Naive B cell (primary cell): ENCODE results near the gene DNASE1L2. TPM values are rescaled to one million over a fixed set of nuclear protein-coding genes. Genes with fewer than 3 reads are reported as not detected.
A peak's percentile ranks its signal among the peaks of the same experiment; 100 is the strongest.

Experiments
- ATAC-seq, 2 donors: fragments of 150-1000 bp; cut with Tn5 transposase; 2 replicates each; pipeline ENCODE4 v1.10.0; 2021; ENCODE audit warnings: low read depth in 2 of 2, mild to moderate bottlenecking in 2 of 2, moderate library complexity in 2 of 2
- DNase-seq: peaks from one replicate; pipeline ENCODE4 v3.0.0; 2022
- H3K27ac Mint-ChIP-seq, 6 donors: one replicate each; pipeline ENCODE4 v1.8.0; 2020 to 2022; ENCODE audit warnings: mild to moderate bottlenecking in 6 of 6, mixed read lengths in 6 of 6, moderate library complexity in 5 of 6, inconsistent platforms in 2 of 6
- H3K27me3 Mint-ChIP-seq, 3 donors: one replicate each; pipeline ENCODE4 v1.8.0; 2021 to 2022; ENCODE audit warnings: mixed read lengths in 3 of 3, mild to moderate bottlenecking in 1 of 3
- H3K36me3 Mint-ChIP-seq, 2 donors: one replicate each; pipeline ENCODE4 v1.8.0; 2020 to 2022; ENCODE audit warnings: mixed read lengths in 2 of 2, inconsistent platforms in 1 of 2, mild to moderate bottlenecking in 1 of 2
- H3K4me1 Mint-ChIP-seq, 3 donors: one replicate each; pipeline ENCODE4 v1.8.0; 2020 to 2022; ENCODE audit warnings: mixed read lengths in 3 of 3, inconsistent platforms in 1 of 3, mild to moderate bottlenecking in 1 of 3, moderate library complexity in 1 of 3
- H3K4me3 Mint-ChIP-seq, 8 donors: one replicate each; pipeline ENCODE4 v1.8.0; 2020 to 2022; ENCODE audit warnings: mild to moderate bottlenecking in 8 of 8, mixed read lengths in 8 of 8, moderate library complexity in 8 of 8, inconsistent platforms in 2 of 8
- H3K9me3 Mint-ChIP-seq, 7 donors: one replicate each; pipeline ENCODE4 v1.8.0; 2020 to 2022; ENCODE audit warnings: mixed read lengths in 7 of 7, mild to moderate bottlenecking in 5 of 7, inconsistent platforms in 2 of 7, moderate library complexity in 1 of 7
- polyA plus RNA-seq, 6 donors: library from polyadenylated mRNA; unstranded; fragments of 300-500 nt; fragmentation: Illumina TruSeq; gene quantifications; one replicate each; pipeline ENCODE4 v1.2.3, GENCODE V29; 2021; ENCODE audit warnings: low read depth in 6 of 6

Gene DNASE1L2
- polyA plus RNA-seq, 6 donors from 2014 or later: 0.30 TPM; not detected in 5

- no peaks in the 10 kb centered on the region for H3K9me3 Mint-ChIP-seq
- H3K4me3 Mint-ChIP-seq: no peak overlapping the region
- DNase-seq (no peak), ATAC-seq (no peak)
- H3K36me3 Mint-ChIP-seq: no peaks in the 10 kb centered on the region
- H3K4me1 Mint-ChIP-seq: peaks cover 0 to 2% (median 0%) of the 10 kb centered on the region in 3 donors
- H3K27ac Mint-ChIP-seq: peak overlapping the region in 1 of 6 donors; percentile 54
- H3K27me3 Mint-ChIP-seq: no peaks in the 10 kb centered on the region
These were observed 40.3 kb downstream of the DNASE1L2 start for GRCh38 chr16:2276368-2277195.

- no peak overlapping the region for H3K4me3 Mint-ChIP-seq
- H3K27me3 Mint-ChIP-seq: no peaks in the 10 kb centered on the region
- no peak for ATAC-seq
- H3K36me3 Mint-ChIP-seq: no peaks in the 10 kb centered on the region
- peak overlapping the region in 1 of 6 donors; percentile 71 for H3K27ac Mint-ChIP-seq
- peaks cover 0 to 2% (median 0%) of the 10 kb centered on the region in 3 donors for H3K4me1 Mint-ChIP-seq
- no peaks in the 10 kb centered on the region for H3K9me3 Mint-ChIP-seq
- DNase-seq: no peak
These were observed 41.4 kb downstream of the DNASE1L2 start for GRCh38 chr16:2277466-2278271.

- DNase-seq: no peak
- Mint-ChIP-seq H3K9me3 (no peaks in the 10 kb centered on the region), H3K27ac (no peak overlapping the region), H3K36me3 (no peaks in the 10 kb centered on the region), H3K4me1 (no peaks in the 10 kb centered on the region), H3K27me3 (no peaks in the 10 kb centered on the region), H3K4me3 (no peak overlapping the region)
- ATAC-seq: no peak
These were observed 42.0 kb downstream of the DNASE1L2 start for GRCh38 chr16:2278272-2278608.

- Mint-ChIP-seq H3K27ac (no peak overlapping the region), H3K9me3 (no peaks in the 10 kb centered on the region), H3K27me3 (peaks cover 0 to 7% (median 0%) of the 10 kb centered on the region in 3 donors), H3K4me1 (no peaks in the 10 kb centered on the region), H3K36me3 (no peaks in the 10 kb centered on the region), H3K4me3 (no peak overlapping the region)
- no peak for DNase-seq
- no peak for ATAC-seq
These were observed 42.9 kb downstream of the DNASE1L2 start for GRCh38 chr16:2278956-2279800.

- Mint-ChIP-seq H3K36me3 (no peaks in the 10 kb centered on the region), H3K27ac (no peak overlapping the region), H3K9me3 (no peaks in the 10 kb centered on the region), H3K27me3 (peaks cover 0 to 7% (median 0%) of the 10 kb centered on the region in 3 donors), H3K4me1 (no peaks in the 10 kb centered on the region), H3K4me3 (peak overlapping the region in 1 of 8 donors; percentile 50)
- ATAC-seq (no peak), DNase-seq (no peak)
These were observed 44.2 kb downstream of the DNASE1L2 start for GRCh38 chr16:2280461-2280860.

GRCh38 chr16:2280981-2281542, 44.8 kb downstream of the DNASE1L2 start:
- H3K27me3 Mint-ChIP-seq: peaks cover 0 to 7% (median 0%) of the 10 kb centered on the region in 3 donors
- no peaks in the 10 kb centered on the region for H3K36me3 Mint-ChIP-seq
- DNase-seq (no peak), ATAC-seq (no peak)
- no peaks in the 10 kb centered on the region for H3K9me3 Mint-ChIP-seq
- H3K27ac Mint-ChIP-seq: no peak overlapping the region
- no peaks in the 10 kb centered on the region for H3K4me1 Mint-ChIP-seq
- no peak overlapping the region for H3K4me3 Mint-ChIP-seq

GRCh38 chr16:2282262-2282661, 46.0 kb downstream of the DNASE1L2 start:
- no peaks in the 10 kb centered on the region for H3K36me3 Mint-ChIP-seq
- no peak for DNase-seq
- peaks cover 0 to 7% (median 0%) of the 10 kb centered on the region in 3 donors for H3K27me3 Mint-ChIP-seq
- H3K4me3 Mint-ChIP-seq: no peak overlapping the region
- H3K4me1 Mint-ChIP-seq: no peaks in the 10 kb centered on the region
- no peaks in the 10 kb centered on the region for H3K9me3 Mint-ChIP-seq
- no peak overlapping the region for H3K27ac Mint-ChIP-seq
- ATAC-seq: no peak

GRCh38 chr16:2282866-2283555, 46.8 kb downstream of the DNASE1L2 start:
- no peak for ATAC-seq

GRCh38 chr16:2284001-2284770, 47.9 kb downstream of the DNASE1L2 start:
- Mint-ChIP-seq H3K36me3 (no peaks in the 10 kb centered on the region), H3K9me3 (no peaks in the 10 kb centered on the region), H3K27ac (no peak overlapping the region), H3K4me3 (no peak overlapping the region), H3K4me1 (no peaks in the 10 kb centered on the region), H3K27me3 (peaks cover 0 to 7% (median 0%) of the 10 kb centered on the region in 3 donors)
- ATAC-seq (no peak), DNase-seq (no peak)

More at GRCh38 chr16:2282866-2283555, 46.8 kb downstream of the DNASE1L2 start:
- Mint-ChIP-seq H3K27me3 (peaks cover 0 to 7% (median 0%) of the 10 kb centered on the region in 3 donors), H3K4me1 (no peaks in the 10 kb centered on the region), H3K36me3 (no peaks in the 10 kb centered on the region), H3K4me3 (no peak overlapping the region), H3K9me3 (no peaks in the 10 kb centered on the region), H3K27ac (no peak overlapping the region)
- no peak for DNase-seq

- Mint-ChIP-seq H3K27ac (no peak overlapping the region), H3K4me1 (no peaks in the 10 kb centered on the region), H3K9me3 (no peaks in the 10 kb centered on the region), H3K27me3 (peaks cover 0 to 7% (median 0%) of the 10 kb centered on the region in 3 donors), H3K36me3 (no peaks in the 10 kb centered on the region), H3K4me3 (no peak overlapping the region)
- DNase-seq (no peak), ATAC-seq (no peak)
These were observed 48.7 kb downstream of the DNASE1L2 start for GRCh38 chr16:2284797-2285576.

- H3K27ac Mint-ChIP-seq: no peak overlapping the region
- no peaks in the 10 kb centered on the region for H3K4me1 Mint-ChIP-seq
- H3K36me3 Mint-ChIP-seq: no peaks in the 10 kb centered on the region
These were observed 49.5 kb downstream of the DNASE1L2 start for GRCh38 chr16:2285731-2286191.

More at GRCh38 chr16:2285731-2286191, 49.5 kb downstream of the DNASE1L2 start:
- Mint-ChIP-seq H3K27me3 (peaks cover 0 to 7% (median 0%) of the 10 kb centered on the region in 3 donors), H3K9me3 (no peaks in the 10 kb centered on the region), H3K4me3 (no peak overlapping the region)
- DNase-seq (no peak), ATAC-seq (no peak)
